Muscle of back (tissue), 13 donors: ENCODE results near the gene OR6V1. TPM values are rescaled to one million over a fixed set of nuclear protein-coding genes. Genes with fewer than 3 reads are reported as not detected.

ENCODE experiments used
- DNase-seq, 3 donors: peaks; one replicate each; pipeline versions ENCODE4 v3.0.0 to v3.0.0-alpha.2; 2013
- long read RNA-seq, 9 donors: transcript quantifications; one replicate each; lab custom pipeline, GENCODE V29; 2026
- polyA plus RNA-seq, 10 donors: library from polyadenylated mRNA; unstranded; fragments of 120-200 nt; gene quantifications; one replicate each; pipeline ENCODE4 v1.2.1, GENCODE V29; 2013; ENCODE audit not compliant: insufficient read length in 10 of 10

The OR6V1 gene, protein sequence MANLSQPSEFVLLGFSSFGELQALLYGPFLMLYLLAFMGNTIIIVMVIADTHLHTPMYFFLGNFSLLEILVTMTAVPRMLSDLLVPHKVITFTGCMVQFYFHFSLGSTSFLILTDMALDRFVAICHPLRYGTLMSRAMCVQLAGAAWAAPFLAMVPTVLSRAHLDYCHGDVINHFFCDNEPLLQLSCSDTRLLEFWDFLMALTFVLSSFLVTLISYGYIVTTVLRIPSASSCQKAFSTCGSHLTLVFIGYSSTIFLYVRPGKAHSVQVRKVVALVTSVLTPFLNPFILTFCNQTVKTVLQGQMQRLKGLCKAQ
- polyA plus RNA-seq, result not detected
- long read RNA-seq, donor 1, result 0 reads
- long read RNA-seq, donor 2, result 0 reads
- long read RNA-seq, donor 3, result 0 reads
- long read RNA-seq, donor 4, result 0 reads
- long read RNA-seq, donor 5, result 0 reads
- long read RNA-seq, donor 6, partial matches to known transcripts, result 0 of 1 reads
- long read RNA-seq, donor 6, other reads (novel, unspliced or antisense), result 0 of 1 reads
- long read RNA-seq, donor 7, result 0 reads
- long read RNA-seq, donor 8, result 0 reads
- long read RNA-seq, donor 9, result 0 reads

DNA sequence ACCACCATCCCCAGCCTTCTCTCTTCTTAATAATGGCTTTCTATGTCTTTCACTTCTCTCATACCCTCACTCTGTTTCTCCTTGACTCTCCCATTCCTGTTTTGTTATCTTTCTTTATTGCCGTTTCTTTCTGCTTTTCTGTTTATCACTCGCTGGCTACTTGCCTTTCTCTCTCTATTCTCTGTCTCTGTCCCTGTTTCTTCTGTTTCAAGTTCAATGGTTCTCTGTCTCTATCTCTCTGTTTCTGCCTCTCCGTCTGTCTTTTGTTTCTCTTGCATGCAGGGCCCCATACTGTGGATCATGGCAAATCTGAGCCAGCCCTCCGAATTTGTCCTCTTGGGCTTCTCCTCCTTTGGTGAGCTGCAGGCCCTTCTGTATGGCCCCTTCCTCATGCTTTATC is at the start of gene OR6V1:
Gene OR6V1 (plus strand): TSS at position 301 of the 400 bp plus-strand sequence. CDS start 0 bp downstream, at position 301.
- no peak for DNase-seq

DNA sequence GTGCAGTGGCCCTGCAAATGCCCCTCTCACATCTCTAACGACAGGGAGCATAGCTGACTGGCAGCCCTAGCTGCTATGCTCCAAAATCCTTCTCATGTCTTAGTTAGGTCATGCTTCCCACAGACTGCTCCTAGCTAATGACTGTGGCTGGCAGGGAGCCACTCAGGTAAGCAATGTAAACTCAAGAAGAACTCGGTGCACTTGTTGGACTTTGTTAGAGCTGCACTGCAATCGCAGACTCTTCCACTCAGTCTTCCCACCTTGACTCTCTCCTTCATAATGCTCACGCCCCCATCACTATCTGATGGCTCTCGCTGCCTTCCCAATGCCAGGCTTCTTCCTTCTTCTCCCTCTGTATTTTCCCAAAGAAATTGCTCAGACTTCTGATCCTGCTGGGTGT is 49.2 kb upstream of the OR6V1 start:
- DNase-seq, result no peak

DNA sequence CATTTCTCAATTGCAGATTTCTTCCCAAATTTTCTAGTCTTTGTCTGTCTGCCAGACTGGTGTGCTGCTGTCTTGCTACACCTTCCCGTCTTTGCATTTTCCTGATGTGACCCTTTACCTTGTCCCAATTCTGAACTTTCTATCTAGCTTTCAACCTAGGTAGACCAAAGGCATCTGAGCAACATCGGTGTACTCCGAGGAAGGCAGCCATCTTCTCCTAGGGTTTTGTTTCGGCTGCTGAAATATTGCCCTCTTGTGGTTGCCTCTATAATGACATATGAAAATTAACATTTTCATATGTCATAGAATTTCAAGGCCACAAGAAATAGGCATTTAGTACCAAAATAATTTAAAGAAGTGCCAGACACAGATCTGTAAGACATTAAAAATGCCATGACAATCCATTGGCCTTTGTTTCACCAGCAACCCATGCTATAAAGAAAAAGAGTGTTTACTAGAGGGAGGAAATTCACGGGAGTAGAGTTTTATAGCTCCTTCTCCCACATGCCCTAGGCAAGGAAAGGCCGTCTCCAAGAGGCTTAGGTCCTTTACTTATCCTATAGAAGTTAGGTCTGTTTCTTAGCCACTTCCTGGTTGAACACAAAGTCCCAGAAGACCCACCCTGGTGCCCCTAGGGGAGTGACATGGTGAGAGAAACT is 48.6 kb upstream of the OR6V1 start:
- DNase-seq, result peak; percentile 7 to 54 (median 25)

DNA sequence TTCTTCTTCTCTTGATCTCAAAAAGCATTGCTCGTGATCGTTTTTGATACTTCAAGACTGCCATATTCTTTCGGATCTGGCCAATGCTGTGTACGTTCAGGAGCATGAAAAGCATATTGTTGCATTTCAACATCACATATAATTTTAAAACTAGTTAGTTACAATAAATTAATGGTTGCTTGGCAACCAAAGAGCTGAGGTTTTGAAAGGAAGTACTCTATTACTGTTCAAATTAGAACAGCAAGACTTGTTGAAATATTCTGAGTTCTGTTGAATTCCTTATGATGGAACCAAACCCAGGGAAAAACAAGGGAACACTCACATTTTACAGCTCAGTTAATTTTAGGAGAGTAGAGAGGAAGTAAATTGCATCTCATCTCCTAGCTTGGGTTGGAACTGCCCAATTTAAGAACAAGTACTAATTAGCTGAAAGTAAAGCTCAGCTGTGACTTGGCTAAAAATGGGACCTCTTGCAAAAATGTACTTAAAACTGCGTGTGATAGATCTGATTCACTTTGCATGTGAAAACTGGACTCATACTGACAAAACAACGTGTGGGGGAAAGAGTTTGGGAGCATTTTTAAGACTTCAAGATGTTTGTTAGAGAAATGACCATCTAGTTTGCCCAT is 46.4 kb upstream of the OR6V1 start:
- no peak for DNase-seq

DNA sequence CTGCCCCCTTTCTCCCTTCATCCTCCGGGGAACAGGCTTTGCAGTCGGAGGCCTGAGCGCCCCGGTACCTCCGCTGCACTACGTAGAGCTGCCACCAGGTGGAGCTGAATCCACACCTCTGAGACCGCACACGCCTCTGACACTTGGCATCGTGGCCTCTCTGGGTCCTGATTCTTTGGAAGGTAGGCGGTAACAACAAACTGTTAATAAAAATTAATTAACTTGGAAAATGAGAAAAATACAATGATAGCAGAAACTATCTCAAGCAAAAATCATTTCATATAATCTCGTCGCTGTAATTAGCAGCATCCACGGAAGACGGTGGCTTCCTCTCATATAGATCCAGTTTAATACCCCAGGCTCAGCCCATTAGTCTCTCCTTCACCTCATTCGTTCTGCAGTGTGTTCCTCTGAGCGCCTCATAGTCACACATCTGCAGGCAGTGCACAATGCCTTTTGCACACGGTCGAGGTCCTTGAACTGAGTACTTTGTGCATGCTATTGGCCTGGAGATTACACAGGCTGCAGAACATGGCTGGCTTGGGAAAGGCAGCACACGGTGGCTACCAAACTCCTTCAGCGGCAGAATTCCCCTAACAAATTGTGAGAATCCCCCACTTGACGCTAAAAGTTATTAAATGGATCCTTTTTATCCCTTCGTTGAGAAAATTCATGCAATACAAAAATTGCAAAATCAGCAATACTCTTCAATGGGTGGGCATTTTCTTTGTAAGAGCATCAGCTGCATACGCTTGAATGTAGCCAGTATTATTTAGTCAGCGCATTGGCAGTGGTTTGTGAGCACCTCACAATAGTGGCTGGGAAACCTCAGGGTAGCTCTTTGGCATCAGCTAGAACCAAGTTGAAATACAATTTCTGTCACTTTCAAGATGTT is 43.9 kb upstream of the OR6V1 start:
- peak; percentile 50 to 80 (median 80) for DNase-seq

DNA sequence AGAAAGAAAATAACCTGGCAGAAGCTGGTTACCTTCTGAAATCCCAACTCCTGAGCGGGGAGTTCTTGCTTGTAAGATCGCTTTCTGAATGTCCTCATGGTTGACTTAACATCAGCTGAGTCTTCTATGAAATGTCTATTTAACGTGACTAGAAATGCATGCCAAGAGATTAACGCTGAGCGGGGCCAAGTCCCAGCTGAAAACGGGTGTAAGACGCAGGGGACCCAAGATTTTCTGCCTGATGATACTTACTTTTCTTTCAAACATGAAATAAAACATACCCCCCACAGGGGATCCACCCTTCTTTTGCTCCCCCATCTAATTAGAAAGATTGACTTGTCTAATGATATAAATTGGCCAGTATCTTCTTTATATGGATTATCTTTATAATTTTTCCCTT is 40.1 kb upstream of the OR6V1 start:
- DNase-seq, result no peak

DNA sequence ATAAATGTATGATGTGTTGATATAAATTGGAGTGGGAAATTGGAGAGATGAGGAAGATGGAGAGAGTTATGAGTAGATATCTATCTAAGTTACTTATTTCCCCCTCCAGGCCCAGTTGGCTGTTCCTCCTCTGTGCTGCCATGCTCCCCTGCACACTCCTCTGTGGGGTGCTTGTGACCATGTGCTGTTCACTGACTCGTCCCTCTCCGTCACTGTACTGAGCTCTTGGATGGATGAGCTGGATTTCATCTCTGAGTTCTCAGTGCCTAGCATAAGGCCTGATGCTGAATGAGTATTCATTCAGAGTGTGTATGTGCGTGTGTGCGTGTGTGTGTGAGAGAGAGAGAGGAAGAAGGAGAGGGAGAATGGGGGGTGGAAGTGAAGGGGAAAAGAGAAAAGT is 39.7 kb upstream of the OR6V1 start:
- no peak for DNase-seq

DNA sequence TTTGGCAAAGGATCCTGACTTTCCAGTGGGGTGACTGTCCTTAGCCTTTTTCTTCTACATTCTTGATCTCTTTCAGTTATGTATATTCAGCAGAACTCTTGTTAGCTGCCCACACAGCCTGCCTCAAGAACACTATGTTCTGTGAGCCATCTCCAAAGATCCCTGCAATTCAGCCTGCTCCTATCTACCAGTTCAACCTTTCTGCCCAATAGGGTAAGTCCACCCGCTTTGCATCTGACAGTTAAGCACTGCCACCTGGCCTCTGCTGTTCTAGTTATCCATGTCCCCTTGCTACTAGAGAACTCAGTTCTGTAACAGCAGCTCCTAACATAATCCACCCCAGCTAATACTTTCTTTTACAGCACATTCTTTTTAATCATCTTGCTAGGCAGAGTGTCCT is 38.7 kb upstream of the OR6V1 start:
- DNase-seq, result no peak

DNA sequence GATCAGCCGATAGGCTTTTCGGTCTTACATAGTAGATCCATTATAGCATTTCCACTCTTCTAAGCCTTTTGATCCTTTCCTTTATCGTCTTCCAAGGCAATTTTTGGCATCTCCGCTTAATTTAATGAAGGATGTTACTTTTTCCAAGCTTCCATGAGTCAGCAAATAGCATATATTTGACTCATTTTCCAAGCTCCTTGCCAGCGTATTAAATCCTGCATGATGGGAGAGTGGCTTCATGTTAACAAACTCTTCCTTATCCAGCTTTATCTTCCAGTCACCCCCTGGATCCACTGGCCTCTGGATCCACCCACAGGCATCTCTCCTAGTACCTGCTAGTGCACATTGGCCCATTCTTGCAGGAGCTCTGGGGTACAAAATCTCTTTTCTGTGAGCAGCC is 38.2 kb upstream of the OR6V1 start:
- peak; percentile 49 to 76 (median 72) for DNase-seq

DNA sequence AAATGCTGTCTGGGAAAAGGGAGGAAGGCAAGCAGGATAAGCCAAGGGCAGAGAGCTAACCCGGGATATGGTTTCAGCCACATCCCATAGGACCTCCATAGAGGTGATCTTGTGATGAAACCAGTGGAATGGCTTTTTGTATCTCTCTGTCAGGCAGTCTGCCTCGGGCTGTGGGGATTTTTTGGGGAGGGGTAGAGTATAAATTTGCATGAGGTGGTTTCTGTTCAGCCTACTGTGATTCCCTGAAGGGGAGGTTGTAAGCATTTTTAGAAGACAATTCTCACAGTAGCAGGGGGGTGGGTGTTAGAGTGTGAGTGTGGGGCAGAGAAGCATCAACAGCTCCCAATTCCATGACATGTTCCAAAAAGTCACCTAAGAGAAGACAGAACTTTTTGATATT is 37.1 kb upstream of the OR6V1 start:
- no peak for DNase-seq

DNA sequence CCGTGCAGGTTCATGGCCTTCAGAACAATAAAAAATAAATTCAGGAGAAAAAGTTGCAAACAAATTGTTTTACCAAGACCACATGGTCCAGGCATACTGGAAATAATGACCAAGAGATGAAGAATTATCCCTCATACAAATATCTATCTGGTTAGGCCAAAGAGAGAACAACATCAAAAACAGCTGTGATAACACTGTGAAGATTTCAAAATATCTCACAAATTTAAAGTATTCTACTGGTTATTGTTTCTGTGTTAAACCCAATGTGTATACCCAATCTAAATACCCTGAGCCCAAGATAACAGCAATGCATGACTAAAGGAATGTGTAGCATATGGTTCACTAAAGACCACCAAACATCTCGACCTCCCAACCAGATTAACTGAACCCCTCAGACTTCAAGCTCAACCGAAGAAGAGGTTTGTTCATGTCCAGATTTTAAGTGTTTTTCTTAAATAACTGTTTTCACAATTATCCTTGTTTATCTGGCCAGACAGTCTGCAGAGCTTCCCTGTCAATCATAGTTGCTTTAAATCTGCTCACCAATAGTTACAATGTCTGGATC is 36.1 kb upstream of the OR6V1 start:
- DNase-seq, result peak in 1 of 3 donors; percentile 26

DNA sequence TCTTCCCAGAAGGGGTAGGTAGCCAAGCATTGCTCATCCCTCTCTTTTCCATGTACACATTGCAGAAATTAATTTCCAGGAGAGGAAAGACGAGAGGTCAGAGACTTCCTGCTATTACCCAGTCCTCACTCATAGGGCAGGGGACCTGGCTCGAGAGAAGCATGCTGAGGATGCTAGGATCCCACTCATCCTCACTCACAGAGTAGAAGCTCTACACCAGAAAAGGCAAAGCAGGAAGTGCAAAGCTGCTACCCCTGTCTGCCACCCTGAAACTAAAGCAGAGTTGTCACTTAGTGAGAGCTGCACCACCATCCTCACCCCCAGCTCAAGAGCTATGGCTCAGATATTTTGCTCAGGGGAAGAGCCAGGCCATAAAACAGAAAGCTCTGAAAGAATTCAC is 35.1 kb upstream of the OR6V1 start:
- no peak for DNase-seq

DNA sequence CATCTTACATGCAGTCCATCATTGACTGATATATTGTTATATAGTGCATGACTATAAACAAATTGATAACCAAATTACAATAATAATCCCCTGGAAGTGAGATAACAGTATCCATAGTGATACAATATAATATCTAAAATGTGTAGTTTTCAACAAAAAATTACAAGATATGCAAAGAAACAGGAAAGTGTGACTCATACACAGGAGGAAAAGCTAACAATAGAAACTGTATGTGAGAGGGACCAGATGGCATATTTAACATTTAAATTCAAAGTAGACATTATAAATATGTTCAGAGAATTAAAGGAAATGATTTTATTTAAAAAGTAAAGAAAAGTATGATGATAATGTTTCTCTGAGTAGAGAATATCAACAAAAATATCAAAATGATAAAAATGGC is 33.2 kb upstream of the OR6V1 start:
- no peak for DNase-seq

DNA sequence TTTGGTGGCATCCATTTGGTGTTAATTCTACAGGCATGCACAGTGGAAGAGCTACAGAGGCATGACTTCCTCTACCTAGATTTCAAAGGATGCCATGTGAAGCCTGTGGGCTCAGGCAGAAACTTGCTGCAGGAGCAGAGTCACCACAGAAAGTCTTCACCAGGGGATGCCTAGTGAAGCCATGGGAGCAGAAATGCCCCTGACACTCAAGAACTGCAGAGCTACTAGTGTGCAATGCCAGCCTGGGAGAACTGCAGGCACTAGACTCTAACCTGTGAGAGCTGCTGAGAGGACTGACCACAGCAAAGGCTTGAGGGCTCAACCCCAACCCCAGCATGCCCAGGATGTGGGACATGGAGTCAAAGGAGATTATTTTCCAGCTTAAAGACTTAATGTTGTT is 29.1 kb upstream of the OR6V1 start:
- DNase-seq, result no peak

DNA sequence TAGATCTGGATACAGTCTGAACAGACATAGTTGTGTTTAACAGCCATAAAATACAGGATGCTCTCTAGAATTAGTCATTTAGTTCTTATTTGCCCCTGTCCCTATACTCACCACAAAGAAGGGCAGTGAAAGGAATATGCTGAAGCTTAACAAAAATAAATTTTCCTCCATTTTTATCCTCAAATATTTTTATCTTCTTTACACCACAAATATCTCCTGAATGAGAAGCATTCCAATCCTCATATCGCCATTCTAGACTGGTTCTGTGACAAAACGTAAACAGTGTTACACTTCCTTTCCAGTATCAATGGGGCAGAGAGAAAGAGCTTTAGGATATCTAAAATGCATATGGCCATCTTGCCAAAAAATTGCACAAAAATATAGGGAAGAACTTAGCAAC is 26.8 kb upstream of the OR6V1 start:
- DNase-seq, result no peak

DNA sequence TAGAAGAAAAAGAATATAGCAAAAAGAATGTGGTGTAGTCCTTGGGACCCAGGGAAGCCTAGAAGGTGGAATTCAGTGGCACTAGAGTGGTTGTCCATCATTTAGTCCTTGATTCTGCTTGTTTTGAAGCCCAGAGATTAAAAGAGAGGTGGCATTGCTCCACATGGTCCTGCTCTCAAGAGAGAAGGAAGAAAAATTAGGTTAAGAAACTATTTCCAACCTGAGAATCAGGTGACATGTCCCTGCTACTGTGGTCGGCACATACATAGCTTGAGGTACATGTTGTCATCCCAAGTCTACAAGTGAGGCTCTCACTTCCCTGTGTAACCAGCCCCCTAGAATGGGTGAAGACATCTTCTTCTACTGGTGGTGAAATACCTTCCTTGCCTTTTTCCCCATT is 25.1 kb upstream of the OR6V1 start, which contains the start of gene OR9A2:
Gene OR9A2 (minus strand): TSS at position 101 of the 400 bp plus-strand sequence. CDS start 0 bp downstream, at position 101.
- no peak for DNase-seq

DNA sequence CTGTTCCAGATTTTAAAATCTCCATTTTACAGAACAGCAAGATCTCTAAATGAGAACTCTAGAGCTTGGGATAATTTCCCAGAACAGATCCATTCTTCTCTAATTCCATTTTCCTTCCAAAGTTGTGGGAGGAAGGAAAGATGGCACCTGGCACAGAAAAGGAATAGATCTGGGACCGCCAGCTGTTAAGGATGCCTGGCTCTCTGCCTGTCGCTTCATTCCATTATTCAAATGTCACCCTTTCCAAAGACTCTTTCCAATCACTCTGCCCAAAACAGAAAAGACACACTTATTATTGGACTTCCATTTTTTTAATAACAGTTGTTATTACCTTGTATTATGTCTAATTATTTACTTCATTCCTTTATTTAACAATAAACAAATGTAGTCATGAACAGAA is 24.5 kb upstream of the OR6V1 start:
- DNase-seq, result no peak

DNA sequence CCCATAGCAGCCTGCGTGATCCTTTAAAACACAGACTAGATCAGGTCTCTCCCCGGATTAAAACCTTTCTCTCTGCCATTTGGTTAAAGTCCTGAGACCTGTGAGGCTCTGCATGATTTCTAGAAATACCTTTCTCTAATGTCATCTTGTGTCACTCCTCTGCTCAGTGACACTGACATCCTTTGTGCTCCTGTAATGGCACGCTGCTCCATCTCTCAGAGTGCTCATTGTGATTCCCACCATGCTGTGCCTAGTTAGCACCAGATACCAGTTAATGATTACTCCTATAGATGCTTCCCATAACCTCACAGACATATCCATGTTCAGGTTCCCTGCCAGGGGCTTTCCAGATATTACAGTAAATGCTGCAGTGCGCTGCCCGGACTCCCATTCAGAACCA is 13.5 kb upstream of the OR6V1 start:
- no peak for DNase-seq

DNA sequence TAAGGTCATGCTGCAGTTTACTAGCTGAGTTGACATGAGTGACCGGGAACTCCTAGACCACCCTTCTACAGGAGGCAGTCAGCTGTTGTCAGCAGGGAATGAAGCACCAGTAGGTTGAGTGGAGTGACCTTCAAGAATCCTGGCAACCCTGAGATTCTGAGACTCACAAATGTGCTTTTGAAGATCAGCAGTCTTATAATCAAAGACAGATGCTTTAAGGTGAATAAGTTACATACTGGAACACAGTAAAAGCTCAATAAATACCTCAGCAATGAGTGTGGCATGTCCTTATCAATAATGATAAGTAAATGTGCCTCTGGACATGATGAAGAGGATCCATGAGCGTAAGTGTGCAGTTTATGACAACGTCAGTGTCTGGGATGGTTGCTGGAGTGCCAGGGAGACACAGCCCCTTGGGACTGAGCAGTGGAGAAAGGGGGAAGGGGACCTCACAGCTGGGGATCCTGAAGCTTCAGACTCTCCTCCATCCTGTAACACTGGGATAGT is 11.9 kb upstream of the OR6V1 start:
- DNase-seq, result no peak

DNA sequence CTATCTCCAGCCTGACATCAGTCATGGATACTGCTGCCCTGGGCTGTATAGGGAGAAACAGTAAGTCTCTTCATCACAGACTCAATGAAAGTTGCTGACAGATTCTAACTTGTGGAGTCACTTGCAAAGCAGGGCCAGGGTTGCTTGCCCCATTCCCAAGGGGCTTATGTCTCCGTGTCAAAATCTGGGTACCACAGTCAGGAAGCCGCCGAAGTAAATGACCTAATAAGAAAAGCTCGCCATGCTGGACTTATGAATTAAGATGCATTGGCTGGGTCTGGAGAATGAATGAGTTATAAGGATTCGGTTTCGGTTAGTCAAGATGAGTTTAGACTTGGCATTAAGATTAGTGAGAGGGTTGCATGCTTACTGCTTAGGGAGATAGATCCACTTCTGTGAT is 10.8 kb upstream of the OR6V1 start:
- DNase-seq, result no peak
